HepG2 (cell line): ENCODE data around the gene CABLES2. TPM values are rescaled to one million over a fixed set of nuclear protein-coding genes. Genes with fewer than 3 reads are reported as not detected.

Source experiments
- ATF7-NPFF ChIP-seq: sonication (generic); formaldehyde crosslinking; IDR thresholded peaks from 2 replicates; pipeline ENCODE4 v1.8.1; 2023; ENCODE audit warnings: mild to moderate bottlenecking, low read depth, missing genetic modification reagents, moderate library complexity
- CHCHD3 ChIP-seq: sonication (generic); formaldehyde crosslinking; IDR thresholded peaks from 2 replicates; pipeline ENCODE4 v1.8.0; 2022; ENCODE audit warnings: mild to moderate bottlenecking, missing genetic modification reagents, moderate library complexity
- CREBL2 ChIP-seq: sonication (generic); formaldehyde crosslinking; IDR thresholded peaks from 2 replicates; pipeline ENCODE4 v1.8.1; 2023; ENCODE audit warnings: missing genetic modification reagents, mild to moderate bottlenecking, borderline replicate concordance
- GMEB2 ChIP-seq: IDR thresholded peaks from 2 replicates; pipeline ENCODE4 v1.6.1; 2016; ENCODE audit warnings: missing biosample characterization, missing genetic modification reagents, low read depth
- IRF9 ChIP-seq: sonication (generic); formaldehyde crosslinking; IDR thresholded peaks from 2 replicates; pipeline ENCODE4 v1.8.0; 2022; ENCODE audit warnings: missing genetic modification reagents, mild to moderate bottlenecking, borderline replicate concordance
- RAD21 ChIP-seq: fragments of 450-650 bp; formaldehyde crosslinking; IDR thresholded peaks from 2 replicates; pipeline ENCODE4 v1.5.0; 2020; ENCODE audit warnings: mild to moderate bottlenecking
- SMYD3 ChIP-seq: sonication (generic); formaldehyde crosslinking; IDR thresholded peaks from 2 replicates; pipeline ENCODE4 v1.8.1; 2023; ENCODE audit warnings: mild to moderate bottlenecking, missing genetic modification reagents
- UBTF ChIP-seq: sonication (generic); formaldehyde crosslinking; IDR thresholded peaks from 2 replicates; pipeline ENCODE4 v1.4.0; 2020; ENCODE audit warnings: mild to moderate bottlenecking, missing genetic modification reagents
- XRCC5 ChIP-seq: fragments of 200-400 bp; formaldehyde crosslinking; optimal IDR thresholded peaks from 2 replicates; pipeline ENCODE3; 2017; ENCODE audit warnings: mild to moderate bottlenecking, low read length
- ZNF205 ChIP-seq: IDR thresholded peaks from 2 replicates; pipeline ENCODE4 v1.6.1; 2018; ENCODE audit warnings: missing biosample characterization, missing genetic modification reagents
- ZNF274 ChIP-seq: sonication (generic); formaldehyde crosslinking; IDR thresholded peaks from 2 replicates; pipeline ENCODE4 v1.5.1; 2020; ENCODE audit warnings: mild to moderate bottlenecking, missing genetic modification reagents
- ZNF646 ChIP-seq: sonication (generic); formaldehyde crosslinking; IDR thresholded peaks from 2 replicates; pipeline ENCODE4 v1.9.0; 2021; ENCODE audit warnings: mild to moderate bottlenecking, missing genetic modification reagents
- ZNF768 ChIP-seq: sonication (generic); formaldehyde crosslinking; IDR thresholded peaks from 2 replicates; pipeline ENCODE4 v1.4.0; 2020; ENCODE audit warnings: missing genetic modification reagents
- polyA plus RNA-seq, 8 experiments: library from polyadenylated mRNA; depleted of rRNA in 3 of 8; stranded (reverse) in 7 of 8; unstranded in 1 of 8; fragments of >200 nt; fragmentation: Illumina TruSeq in 4 of 8; extraction: Trizol in 4 of 8; gene quantifications; 2 replicates each; pipeline versions ENCODE4 v1.2.1 to v1.2.3, GENCODE V29; 2011 to 2016; ENCODE audit warnings: low read depth in 4 of 8, missing spikeins in 1 of 8, mixed read lengths in 1 of 8; ENCODE audit not compliant: insufficient read depth in 1 of 8
- total RNA-seq, 5 experiments: library from RNA; depleted of rRNA; stranded (reverse); fragments of >200 nt; fragmentation: Illumina TruSeq; extraction: Trizol; gene quantifications; 2 replicates each; pipeline ENCODE4 v1.2.3, GENCODE V29; 2016; ENCODE audit warnings: low read depth in 1 of 5

Gene CABLES2
- total and polyA plus RNA-seq, 2 of the 13 experiments (the other 11 are each of a cell fraction or from before 2014, with no cell fraction given) = 5.2 to 9.7 TPM

- TF ChIP-seq ZNF646 (no peak), XRCC5 (peak; percentile 98), ZNF768 (peak; percentile 33; the same call in 1 of the 2 replicates), UBTF (CRISPR knock-in tag) (peak; percentile 48; the same call in 1 of the 2 replicates), ZNF274 (CRISPR knock-in tag) (0 out of 2 replicates have a peak, but pooled peaks have one; percentile 83), IRF9 (CRISPR knock-in tag) (peak; percentile 67; the same call in 1 of the 2 replicates), RAD21 (CRISPR knock-in tag) (peak; percentile 82), CREBL2 (CRISPR knock-in tag) (no peak; the same call in none of the 2 replicates), GMEB2 (CRISPR knock-in tag) (no peak), ZNF205 (CRISPR knock-in tag) (0 out of 2 replicates have a peak, but pooled peaks have one; percentile 39), CHCHD3 (CRISPR knock-in tag) (peak; percentile 84; the same call in 1 of the 2 replicates), ATF7-NPFF (no peak), SMYD3 (CRISPR knock-in tag) (no peak)
Measured at GRCh38 chr20:62405108-62405980, 1.7 kb downstream of the CABLES2 start (continued).
